Measurements from ENCODE around the gene INSM2.

Gene INSM2

DNA sequence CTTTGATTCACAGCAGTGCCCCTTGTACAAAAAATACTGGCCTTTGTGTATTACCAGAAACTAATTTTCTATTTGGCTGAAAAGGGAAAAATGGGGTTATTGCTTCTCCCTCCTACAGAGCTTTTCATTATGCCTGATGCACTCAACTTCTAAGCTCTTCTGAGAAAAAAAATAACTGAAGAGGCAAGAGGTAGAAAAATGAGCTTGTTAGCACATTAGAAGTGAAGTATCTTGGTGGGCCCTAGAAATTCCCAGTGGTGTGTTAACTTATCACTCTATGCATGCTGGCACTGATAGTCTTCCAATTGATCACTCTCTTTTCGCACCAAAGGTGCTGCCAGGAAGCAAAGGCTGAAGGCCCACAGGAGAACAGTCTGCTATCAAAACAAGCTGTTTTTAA is 17.1 kb downstream of the INSM2 start:
- no peak for DNase-seq

DNA sequence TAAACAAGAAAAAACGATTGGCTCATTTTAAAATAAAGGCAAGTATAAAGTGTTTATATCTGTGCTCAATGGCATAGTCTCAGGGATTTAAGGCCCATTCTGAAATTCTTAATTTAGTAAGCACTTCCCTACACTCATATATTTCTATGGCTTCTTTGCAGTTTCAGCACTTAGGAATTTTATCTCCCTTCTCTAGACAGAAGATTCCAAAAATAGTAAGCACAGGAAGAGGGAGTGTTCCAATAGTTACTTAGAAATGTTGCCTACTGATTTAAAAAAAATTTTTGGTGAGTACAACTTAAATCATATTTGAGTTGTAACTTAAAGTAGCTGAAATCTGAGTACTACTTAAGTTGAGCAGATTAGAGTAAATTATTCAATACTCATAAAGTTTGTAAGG is 19.8 kb downstream of the INSM2 start:
- DNase-seq: no peak

DNA sequence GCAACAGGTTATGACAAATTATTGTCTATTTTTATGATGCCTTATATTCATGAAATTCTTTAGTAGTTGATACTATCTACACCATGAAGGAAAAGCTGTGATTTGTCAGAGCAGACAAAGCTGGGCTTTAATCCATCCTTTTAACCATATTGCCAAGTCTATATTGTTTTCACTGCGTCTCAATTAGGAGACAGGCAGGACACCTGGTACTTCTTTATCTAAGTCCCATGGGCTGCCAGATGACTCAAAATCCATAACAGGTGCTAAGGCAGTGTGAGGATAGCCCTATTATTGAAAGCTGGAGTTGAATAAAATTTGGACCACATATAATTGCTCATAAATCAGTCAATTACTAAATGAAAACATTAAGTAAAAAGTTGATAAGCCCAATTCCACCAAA is 22.6 kb downstream of the INSM2 start:
- DNase-seq: peak; percentile 75

DNA sequence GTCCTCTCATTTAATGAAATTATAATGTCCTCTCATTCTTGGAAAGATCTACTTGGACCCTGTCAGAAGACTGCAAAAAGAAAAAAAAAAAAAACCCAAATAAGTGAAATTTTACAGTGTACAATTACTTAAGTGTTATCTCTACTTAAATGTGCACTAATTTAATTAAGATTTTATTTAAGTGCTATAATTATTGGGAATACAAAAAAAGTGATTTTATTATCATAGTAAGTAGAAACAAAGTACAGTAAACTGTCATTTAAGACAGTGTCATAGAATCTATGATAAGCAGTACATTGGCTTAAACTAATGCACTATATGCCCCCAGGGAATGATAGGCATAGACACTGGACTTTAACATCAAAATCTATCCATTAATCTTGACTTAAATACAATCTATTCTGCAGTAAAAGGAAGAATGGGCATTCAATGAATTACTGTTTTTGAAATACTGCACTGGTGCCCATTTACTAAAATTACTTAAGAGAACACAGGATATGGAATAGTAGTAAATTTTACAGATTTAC is 23.3 kb downstream of the INSM2 start:
- no peak for DNase-seq

DNA sequence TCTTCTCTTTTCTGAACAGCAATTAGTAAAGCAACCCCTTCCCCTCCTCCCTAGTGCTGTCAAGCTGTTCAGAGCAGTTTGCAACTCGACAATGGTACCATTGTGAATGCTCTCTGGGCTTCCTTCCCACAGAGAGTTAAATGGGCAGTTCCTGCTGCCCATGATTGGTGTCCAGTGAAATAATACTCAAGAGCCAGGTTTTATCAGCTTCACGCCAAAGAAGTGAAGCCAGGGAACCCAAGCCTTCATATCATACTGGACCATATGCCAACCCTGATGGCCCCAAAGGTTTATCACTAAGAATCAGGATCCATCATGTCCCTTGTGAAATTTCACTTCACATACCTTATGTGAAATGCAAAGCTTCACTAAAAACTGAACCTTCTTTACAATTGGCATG is 24.7 kb downstream of the INSM2 start:
- DNase-seq: no peak

DNA sequence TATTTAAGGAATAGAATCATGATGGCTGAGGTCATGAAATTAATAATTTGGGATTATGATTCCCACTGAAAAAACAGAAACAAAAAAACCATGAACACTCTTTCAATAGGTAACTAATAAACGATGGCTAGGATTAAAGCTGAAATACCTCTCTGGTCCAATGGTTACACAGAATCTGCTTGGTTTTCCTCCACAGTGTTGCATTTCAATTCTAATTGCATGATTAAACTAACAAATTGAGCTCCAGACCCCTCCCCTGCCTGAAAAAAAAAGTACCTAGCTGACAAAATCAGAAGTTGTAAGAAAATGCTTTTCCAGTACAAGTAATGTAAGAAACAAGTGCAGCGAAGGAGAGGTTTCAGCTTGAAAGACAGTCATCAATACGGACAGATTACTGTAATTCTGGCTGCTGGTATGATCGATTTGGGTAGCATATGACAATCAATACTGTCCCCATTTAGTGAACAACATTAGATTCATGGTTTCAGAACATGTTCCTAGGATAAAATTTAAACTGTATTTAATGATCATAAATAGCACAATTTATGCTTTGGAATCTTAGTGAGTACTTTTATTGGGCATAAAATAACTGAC is 32.0 kb downstream of the INSM2 start:
- DNase-seq: no peak

DNA sequence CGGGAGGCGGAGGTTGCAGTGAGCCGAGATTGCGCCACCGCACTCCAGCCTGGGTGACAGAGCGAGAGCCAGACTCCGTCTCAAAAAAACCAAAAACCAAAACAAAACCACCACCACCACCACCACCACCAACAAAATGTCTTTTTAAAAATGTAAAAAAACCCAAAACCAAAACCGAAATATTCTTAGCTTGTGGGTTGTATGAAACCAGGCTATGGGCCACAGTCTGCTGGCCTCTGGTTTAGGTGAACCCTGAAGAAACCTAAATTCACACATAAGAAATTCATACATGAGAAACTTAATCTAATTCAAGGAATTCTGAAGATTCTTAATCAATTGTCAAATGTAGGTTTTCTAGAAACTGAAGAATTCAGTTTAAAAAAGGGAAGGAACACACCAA is 37.6 kb downstream of the INSM2 start:
- no peak for DNase-seq

DNA sequence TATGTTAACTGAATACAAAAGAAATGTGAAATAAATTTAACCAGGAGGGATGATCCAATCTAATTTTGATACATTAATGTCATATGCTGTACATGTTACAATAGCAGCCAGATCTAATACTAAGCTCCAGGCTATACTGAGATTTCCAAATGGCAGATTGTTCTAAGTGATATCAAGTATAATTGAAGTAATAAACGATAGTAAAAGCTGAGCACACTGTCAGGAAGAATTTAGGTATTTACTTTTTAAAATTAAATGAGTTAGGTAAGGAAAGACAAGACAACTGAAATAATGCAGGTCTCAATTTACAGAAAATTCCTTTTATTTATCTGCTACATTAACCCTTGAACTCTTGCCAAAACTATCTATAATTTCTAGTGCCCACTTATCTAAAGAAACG is 39.9 kb downstream of the INSM2 start:
- peak; percentile 65 for DNase-seq

DNA sequence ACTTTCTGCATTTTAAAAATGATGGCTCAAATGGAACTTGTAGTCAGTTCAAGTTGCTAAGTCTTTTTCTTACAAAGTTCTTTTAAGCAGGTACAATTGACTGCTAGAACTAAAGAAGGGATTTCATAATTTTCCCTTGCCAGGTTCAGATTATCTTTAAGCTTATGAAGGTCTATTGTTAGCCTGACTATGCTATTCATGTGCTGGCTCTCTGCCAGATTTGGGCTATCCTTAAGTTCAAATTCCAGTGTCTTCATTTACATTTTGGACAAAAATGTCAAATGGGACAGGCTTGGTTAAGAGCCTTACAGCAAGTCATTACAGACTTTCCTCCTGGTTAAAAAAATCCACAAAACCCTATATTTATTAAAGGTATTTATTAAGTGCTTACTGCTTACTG is 42.3 kb downstream of the INSM2 start:
- DNase-seq: no peak

DNA sequence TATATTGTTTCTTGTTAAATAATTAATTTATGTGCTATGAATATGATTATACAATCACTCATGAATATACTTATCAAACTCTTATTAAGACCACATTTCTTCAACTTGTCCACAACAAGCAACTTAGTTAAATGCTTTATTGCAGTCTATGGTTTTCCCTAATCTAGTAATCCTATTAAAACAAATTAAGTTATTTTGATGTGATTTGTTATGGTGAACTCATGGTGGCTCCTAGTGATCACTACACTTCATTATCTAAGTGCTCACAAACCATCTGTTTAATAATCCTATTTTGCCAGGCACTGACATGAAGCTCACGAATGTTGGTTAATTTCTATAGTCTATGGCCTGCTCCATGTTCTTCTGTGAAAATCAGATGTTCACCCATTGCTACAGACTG is 42.9 kb downstream of the INSM2 start:
- no peak for DNase-seq

DNA sequence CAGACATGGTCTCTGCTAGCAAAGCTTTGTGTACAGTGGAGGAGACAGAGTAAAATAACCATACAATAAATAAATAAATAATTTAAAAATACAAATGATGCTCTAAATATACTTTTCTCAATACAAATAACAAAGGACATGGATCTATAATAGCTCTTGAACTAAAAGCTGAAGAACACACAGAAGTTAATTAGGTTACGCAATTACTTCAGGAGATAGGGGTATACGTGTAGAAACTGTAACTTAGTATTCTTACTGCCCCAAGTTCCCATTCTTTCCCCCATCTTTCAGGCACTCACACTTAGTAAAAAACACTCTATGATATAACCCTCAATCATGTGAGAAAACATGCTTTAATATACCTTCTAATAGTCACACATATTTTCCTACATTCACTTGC is 44.2 kb downstream of the INSM2 start:
- no peak for DNase-seq

DNA sequence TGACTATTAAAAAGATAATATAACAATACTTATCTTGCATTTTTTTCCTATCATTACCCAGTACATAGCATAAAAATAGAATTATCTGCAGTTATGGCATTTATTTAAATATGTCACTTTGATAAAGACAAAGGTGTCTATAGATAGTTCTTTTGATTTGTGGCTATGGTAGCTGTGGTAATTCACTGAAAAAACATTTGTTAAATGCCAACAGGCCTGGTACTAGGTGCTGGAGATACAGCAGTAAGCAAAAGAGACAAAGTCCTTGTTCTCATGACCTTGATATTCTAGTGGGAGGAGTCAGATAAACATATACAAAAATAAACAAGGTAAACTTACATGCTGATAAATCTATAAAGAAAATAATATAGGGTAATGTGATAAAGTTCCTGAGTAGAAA is 44.7 kb downstream of the INSM2 start:
- DNase-seq: no peak

Data from NCI-H1105 treated with DMSO at 0.1 percent for 48 hours (cell line).